ENCODE results near the gene HS6ST3.

HS6ST3 gene

GRCh38 chr13:96836733-96837132 lies 746.8 kb downstream of the HS6ST3 start:
- no peak for DNase-seq (ENCODE audit: low spot score)

GRCh38 chr13:96837809-96838208 lies 747.9 kb downstream of the HS6ST3 start:
- DNase-seq (ENCODE audit: low spot score): no peak

GRCh38 chr13:96844195-96844594 lies 754.3 kb downstream of the HS6ST3 start:
- DNase-seq (ENCODE audit: low spot score): no peak

GRCh38 chr13:96844616-96845015 lies 754.7 kb downstream of the HS6ST3 start:
- DNase-seq (ENCODE audit: low spot score): no peak

GRCh38 chr13:96848286-96848685 lies 758.4 kb downstream of the HS6ST3 start:
- no peak for DNase-seq (ENCODE audit: low spot score)

- DNase-seq (ENCODE audit: low spot score): no peak
These were observed 759.2 kb downstream of the HS6ST3 start for GRCh38 chr13:96849091-96849490.

GRCh38 chr13:96850538-96851145 lies 760.7 kb downstream of the HS6ST3 start:
- DNase-seq (ENCODE audit: low spot score): no peak

GRCh38 chr13:96851856-96852445 lies 762.0 kb downstream of the HS6ST3 start:
- no peak for DNase-seq (ENCODE audit: low spot score)

- no peak for DNase-seq (ENCODE audit: low spot score)
These were observed 768.4 kb downstream of the HS6ST3 start for GRCh38 chr13:96858133-96858826.

GRCh38 chr13:96860882-96861281 lies 771.0 kb downstream of the HS6ST3 start:
- no peak for DNase-seq (ENCODE audit: low spot score)

- no peak for DNase-seq (ENCODE audit: low spot score)
These were observed 772.2 kb downstream of the HS6ST3 start for GRCh38 chr13:96862093-96862492.

- no peak for DNase-seq (ENCODE audit: low spot score)
These were observed 773.1 kb downstream of the HS6ST3 start for GRCh38 chr13:96862999-96863398.

- DNase-seq (ENCODE audit: low spot score): no peak
These were observed 781.6 kb downstream of the HS6ST3 start for GRCh38 chr13:96871469-96871868.

GRCh38 chr13:96880419-96880818 lies 790.5 kb downstream of the HS6ST3 start:
- no peak for DNase-seq (ENCODE audit: low spot score)

Measured in AG08396 (cell line).